GM18498 (cell line): ENCODE data around the gene USH2A.
A peak's percentile ranks its signal among the peaks of the same experiment; 100 is the strongest.

ENCODE experiments used
- ATAC-seq: cut with Tn5 transposase; IDR thresholded peaks from one replicate; pipeline ENCODE4 v1.9.1; 2021; ENCODE audit warnings: mild to moderate bottlenecking, moderate library complexity; ENCODE audit not compliant: unreplicated experiment

USH2A gene

GRCh38 chr1:215748431-215748830, 674.8 kb downstream of the USH2A start:
- ATAC-seq: no peak

GRCh38 chr1:215744419-215744818, 678.8 kb downstream of the USH2A start:
- ATAC-seq: no peak

GRCh38 chr1:215739025-215739424, 684.2 kb downstream of the USH2A start:
- ATAC-seq: no peak

GRCh38 chr1:215731699-215732098, 691.5 kb downstream of the USH2A start:
- ATAC-seq: no peak

- ATAC-seq: no peak
Measured at GRCh38 chr1:215730600-215730999, 692.6 kb downstream of the USH2A start.

GRCh38 chr1:215728169-215728568, 695.1 kb downstream of the USH2A start:
- no peak for ATAC-seq

GRCh38 chr1:215720126-215720525, 703.1 kb downstream of the USH2A start:
- no peak for ATAC-seq

- no peak for ATAC-seq
Measured at GRCh38 chr1:215719552-215719951, 703.7 kb downstream of the USH2A start.

- ATAC-seq: no peak
Measured at GRCh38 chr1:215718575-215719287, 704.5 kb downstream of the USH2A start.

- no peak for ATAC-seq
Measured at GRCh38 chr1:215717677-215718426, 705.4 kb downstream of the USH2A start.

GRCh38 chr1:215710899-215711225, 712.4 kb downstream of the USH2A start:
- no peak for ATAC-seq

- ATAC-seq: peak; percentile 80
Measured at GRCh38 chr1:215710036-215710898, 713.0 kb downstream of the USH2A start.

GRCh38 chr1:215704089-215704860, 719.0 kb downstream of the USH2A start:
- ATAC-seq: no peak

GRCh38 chr1:215682232-215682631, 741.0 kb downstream of the USH2A start:
- ATAC-seq: no peak

GRCh38 chr1:215681041-215681440, 742.2 kb downstream of the USH2A start:
- ATAC-seq: no peak

GRCh38 chr1:215679231-215679630, 744.0 kb downstream of the USH2A start:
- ATAC-seq: no peak

GRCh38 chr1:215677112-215677511, 746.1 kb downstream of the USH2A start:
- ATAC-seq: no peak

GRCh38 chr1:215673943-215674342, 749.3 kb downstream of the USH2A start:
- no peak for ATAC-seq

GRCh38 chr1:215672482-215672881, 750.8 kb downstream of the USH2A start:
- no peak for ATAC-seq

GRCh38 chr1:215669806-215670491, 753.3 kb downstream of the USH2A start:
- no peak for ATAC-seq
